ENCODE data around the gene GPHN. TPM values are rescaled to one million over a fixed set of nuclear protein-coding genes. Genes with fewer than 3 reads are reported as not detected.
A peak's percentile ranks its signal among the peaks of the same experiment; 100 is the strongest.
"Not testable (repeated sequence)": the region's sequence is repeated elsewhere in the genome, so short reads cannot be mapped to it uniquely, and the experiment has no call there.

The GPHN gene
- total and polyA plus RNA-seq, 2 donors from 2014 or later, result 35.4 to 62.0 TPM

DNA sequence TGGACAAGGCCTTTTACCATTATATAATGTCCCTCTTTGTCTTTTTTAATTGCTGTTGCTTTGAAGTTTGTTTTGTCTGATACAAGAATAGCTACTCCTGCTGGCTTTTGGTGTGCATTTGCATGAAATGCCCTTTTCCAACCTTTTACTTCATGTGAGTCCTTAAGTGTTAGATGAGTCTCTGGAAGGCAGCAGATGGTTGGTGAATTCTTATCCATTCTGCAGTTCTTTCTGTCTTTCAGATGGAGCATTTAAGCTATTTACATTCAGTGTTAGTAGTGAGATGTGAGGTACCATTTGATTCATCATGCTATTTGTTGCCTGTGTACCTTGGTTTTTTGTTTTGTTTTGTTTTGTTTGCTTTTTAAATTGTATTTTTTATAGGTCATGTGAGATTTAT lies 208.3 kb downstream of the GPHN start:
- no peaks in the 10 kb centered on the region for H3K27me3 ChIP-seq (ENCODE audit: control insufficient read depth, insufficient read depth, low read length)

DNA sequence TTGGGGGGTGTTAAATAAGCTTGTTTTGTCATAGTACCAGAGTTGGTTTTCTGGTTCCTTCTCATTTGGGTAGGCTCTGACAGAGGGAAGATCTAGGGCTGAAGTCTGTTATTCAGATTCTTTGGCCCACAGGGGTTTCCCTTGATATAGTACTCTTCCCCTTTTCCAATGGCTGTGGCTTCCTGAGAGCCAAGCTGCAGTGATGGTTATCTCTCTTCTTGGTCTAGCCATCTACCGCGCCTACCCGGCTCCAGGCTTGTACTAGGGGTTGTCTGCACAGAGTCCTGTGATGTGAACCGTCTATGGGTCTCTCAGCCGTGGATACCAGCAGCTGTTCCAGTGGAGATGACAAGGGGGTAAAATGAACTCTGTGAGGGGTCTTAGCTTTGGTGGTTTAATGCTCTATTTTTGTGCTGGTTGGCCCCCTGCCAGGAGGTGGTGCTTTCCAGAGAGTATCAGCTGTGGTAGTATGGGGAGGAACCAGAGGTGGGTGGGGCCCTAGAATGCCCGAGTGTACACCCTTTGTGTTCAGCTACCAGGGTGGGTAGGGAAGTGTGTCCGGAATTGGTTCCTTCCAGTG lies 209.7 kb downstream of the GPHN start:
- Histone ChIP-seq H3K9ac (ENCODE audit: low read length in 3 of 3) (no peak overlapping the region), H3K9me3 (ENCODE audit: control insufficient read depth in 2 of 3, insufficient read depth in 1 of 3, low read length in 3 of 3) (peaks cover 0 to 4% (median 2%) of the 10 kb centered on the region in 3 donors), H3K36me3 (ENCODE audit: control insufficient read depth in 2 of 3, insufficient read depth in 3 of 3, low read length in 3 of 3) (no peaks in the 10 kb centered on the region), H3K27ac (ENCODE audit: low read depth in 2 of 2, low read length in 2 of 2) (no peak overlapping the region), H3K4me1 (ENCODE audit: control insufficient read depth in 2 of 3, insufficient read depth in 2 of 3, low read depth in 1 of 3, low read length in 3 of 3) (no peaks in the 10 kb centered on the region), H3K4me3 (ENCODE audit: low read length in 3 of 3) (no peak overlapping the region), H3K27me3 (ENCODE audit: control insufficient read depth, insufficient read depth, low read length) (no peaks in the 10 kb centered on the region)
- TF ChIP-seq, protein P1, sequence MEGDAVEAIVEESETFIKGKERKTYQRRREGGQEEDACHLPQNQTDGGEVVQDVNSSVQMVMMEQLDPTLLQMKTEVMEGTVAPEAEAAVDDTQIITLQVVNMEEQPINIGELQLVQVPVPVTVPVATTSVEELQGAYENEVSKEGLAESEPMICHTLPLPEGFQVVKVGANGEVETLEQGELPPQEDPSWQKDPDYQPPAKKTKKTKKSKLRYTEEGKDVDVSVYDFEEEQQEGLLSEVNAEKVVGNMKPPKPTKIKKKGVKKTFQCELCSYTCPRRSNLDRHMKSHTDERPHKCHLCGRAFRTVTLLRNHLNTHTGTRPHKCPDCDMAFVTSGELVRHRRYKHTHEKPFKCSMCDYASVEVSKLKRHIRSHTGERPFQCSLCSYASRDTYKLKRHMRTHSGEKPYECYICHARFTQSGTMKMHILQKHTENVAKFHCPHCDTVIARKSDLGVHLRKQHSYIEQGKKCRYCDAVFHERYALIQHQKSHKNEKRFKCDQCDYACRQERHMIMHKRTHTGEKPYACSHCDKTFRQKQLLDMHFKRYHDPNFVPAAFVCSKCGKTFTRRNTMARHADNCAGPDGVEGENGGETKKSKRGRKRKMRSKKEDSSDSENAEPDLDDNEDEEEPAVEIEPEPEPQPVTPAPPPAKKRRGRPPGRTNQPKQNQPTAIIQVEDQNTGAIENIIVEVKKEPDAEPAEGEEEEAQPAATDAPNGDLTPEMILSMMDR (IDR thresholded peaks at IDR 0.05; ENCODE audit: borderline replicate concordance, extremely low read depth, insufficient read depth), result no peak
- DNase-seq (peak in 1 of 5 donors; percentile 16), FAIRE-seq (no peak)
- intact Hi-C loops (cut with DNase I), result no loop called here

More for the DNA sequence above, 208.3 kb downstream of the GPHN start:
- H3K27ac ChIP-seq (ENCODE audit: low read depth in 2 of 2, low read length in 2 of 2), result no peak overlapping the region
- no peaks in the 10 kb centered on the region for H3K36me3 ChIP-seq (ENCODE audit: control insufficient read depth in 2 of 3, insufficient read depth in 3 of 3, low read length in 3 of 3)
- no peak for DNase-seq
- peaks cover 0 to 4% (median 2%) of the 10 kb centered on the region in 3 donors for H3K9me3 ChIP-seq (ENCODE audit: control insufficient read depth in 2 of 3, insufficient read depth in 1 of 3, low read length in 3 of 3)
- no peaks in the 10 kb centered on the region for H3K4me1 ChIP-seq (ENCODE audit: control insufficient read depth in 2 of 3, insufficient read depth in 2 of 3, low read depth in 1 of 3, low read length in 3 of 3)
- intact Hi-C loops (cut with DNase I), result no loop called here
- FAIRE-seq, result no peak
- TF ChIP-seq, protein P1 (IDR thresholded peaks at IDR 0.05; ENCODE audit: borderline replicate concordance, extremely low read depth, insufficient read depth), result no peak
- H3K4me3 ChIP-seq (ENCODE audit: low read length in 3 of 3), result no peak overlapping the region
- no peak overlapping the region for H3K9ac ChIP-seq (ENCODE audit: low read length in 3 of 3)

DNA sequence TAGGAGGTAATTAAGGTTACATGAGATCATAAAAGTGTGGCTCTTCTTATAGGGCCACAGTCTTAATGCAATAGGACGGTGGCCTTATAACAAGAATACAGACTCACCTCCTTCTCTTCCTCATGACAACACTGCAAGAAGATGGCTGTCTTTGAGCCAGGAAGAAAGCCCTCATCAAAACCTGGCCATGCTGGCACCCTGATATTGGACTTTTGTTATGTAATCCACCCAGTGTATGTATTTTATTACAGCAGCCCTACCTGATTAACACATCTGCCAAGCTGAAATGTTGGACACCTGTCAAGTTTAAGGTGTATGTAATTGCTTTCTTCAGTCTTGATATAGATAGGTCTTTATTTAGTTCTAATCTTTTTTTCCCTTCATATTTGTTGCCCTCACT lies 217.0 kb downstream of the GPHN start:
- Histone ChIP-seq H3K9me3 (ENCODE audit: control insufficient read depth in 2 of 3, insufficient read depth in 1 of 3, low read length in 3 of 3) (peaks cover 0 to 10% (median 0%) of the 10 kb centered on the region in 3 donors), H3K4me3 (ENCODE audit: low read length in 3 of 3) (no peak overlapping the region), H3K9ac (ENCODE audit: low read length in 3 of 3) (no peak overlapping the region), H3K27ac (ENCODE audit: low read depth in 2 of 2, low read length in 2 of 2) (no peak overlapping the region), H3K36me3 (ENCODE audit: control insufficient read depth in 2 of 3, insufficient read depth in 3 of 3, low read length in 3 of 3) (no peaks in the 10 kb centered on the region), H3K27me3 (ENCODE audit: control insufficient read depth, insufficient read depth, low read length) (no peaks in the 10 kb centered on the region), H3K4me1 (ENCODE audit: control insufficient read depth in 2 of 3, insufficient read depth in 2 of 3, low read depth in 1 of 3, low read length in 3 of 3) (no peaks in the 10 kb centered on the region)
- DNase-seq, result no peak
- intact Hi-C loops (cut with DNase I), result no loop called here
- no peak for FAIRE-seq
- TF ChIP-seq, protein P1 (IDR thresholded peaks at IDR 0.05; ENCODE audit: borderline replicate concordance, extremely low read depth, insufficient read depth), result no peak

DNA sequence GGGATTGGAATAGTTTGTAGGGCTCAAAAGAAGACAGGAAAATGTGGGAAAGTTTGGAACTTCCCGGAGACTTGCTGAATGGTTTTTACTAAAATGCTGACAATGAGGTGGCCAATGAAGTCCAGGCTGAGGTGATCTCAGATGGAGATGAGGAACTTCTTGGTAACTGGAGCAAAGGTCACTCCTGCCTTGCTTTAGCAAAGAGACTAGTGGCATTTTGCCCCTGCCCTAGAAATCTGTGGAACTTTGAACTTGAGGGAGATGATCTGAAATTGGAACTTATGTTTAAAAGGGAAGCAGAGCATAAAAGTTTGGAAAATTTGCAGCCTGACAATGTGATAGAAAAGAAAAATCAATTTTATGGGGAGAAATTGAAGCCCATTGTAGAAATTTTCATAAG lies 223.4 kb downstream of the GPHN start:
- H3K4me3 ChIP-seq (ENCODE audit: low read length in 3 of 3); DNase-seq; H3K27me3 ChIP-seq (ENCODE audit: control insufficient read depth, insufficient read depth, low read length); FAIRE-seq; intact Hi-C loops (cut with DNase I); H3K36me3 ChIP-seq (ENCODE audit: control insufficient read depth in 2 of 3, insufficient read depth in 3 of 3, low read length in 3 of 3); H3K9ac ChIP-seq (ENCODE audit: low read length in 3 of 3); H3K27ac ChIP-seq (ENCODE audit: low read depth in 2 of 2, low read length in 2 of 2); H3K4me1 ChIP-seq (ENCODE audit: control insufficient read depth in 2 of 3, insufficient read depth in 2 of 3, low read depth in 1 of 3, low read length in 3 of 3): not testable (repeated sequence)
- H3K9me3 ChIP-seq (ENCODE audit: control insufficient read depth in 2 of 3, insufficient read depth in 1 of 3, low read length in 3 of 3), result peaks cover 0 to 19% (median 0%) of the 10 kb centered on the region in 3 donors

Data from kidney (tissue), 14 donors.